K562 treated with DMSO at 1 percent for 24 hours (cell line): ENCODE measurements around the gene CDKL5. TPM values are rescaled to one million over a fixed set of nuclear protein-coding genes. Genes with fewer than 3 reads are reported as not detected.

Experiments
- total RNA-seq: library from RNA; unstranded; fragments of 300-600 nt; gene quantifications from 2 replicates; pipeline ENCODE4 v1.2.3, GENCODE V29; 2022; ENCODE audit warnings: low read depth; ENCODE audit not compliant: insufficient read depth

Gene CDKL5
- 0.24 and 0.52 TPM in 2 replicates for total RNA-seq

GRCh38 chrX:18425199-18426003 is at the start of gene CDKL5:
TSS of gene CDKL5 (plus strand) at chrX:18425608. CDS start at chrX:18507097, 81,489 bp downstream.

GRCh38 chrX:18672008-18672407 is 246.6 kb downstream of the CDKL5 start, which contains the start of gene RS1:
TSS of gene RS1 (minus strand) at chrX:18672108. CDS start at chrX:18672068, 40 bp downstream.

Other genes starting within 250 kb of the CDKL5 start
- gene BEND2, start 204.7 kb upstream of the CDKL5 start, total RNA-seq = not detected in 2 replicates
- 9.0 and 11.3 TPM in 2 replicates for gene SCML2, start 70.9 kb upstream of the CDKL5 start, total RNA-seq
- gene RS1, start 246.5 kb downstream of the CDKL5 start, total RNA-seq = not detected in 2 replicates